Naive thymus-derived CD8-positive, alpha-beta T cell (primary cell): ENCODE measurements around the gene TSHZ2. TPM values are rescaled to one million over a fixed set of nuclear protein-coding genes. Genes with fewer than 3 reads are reported as not detected.

ENCODE experiments used
- ATAC-seq, 2 donors: fragments of 150-1000 bp; cut with Tn5 transposase in 1 of 2; sonication (Bioruptor Pico), chemical (Tn5 transposase) in 1 of 2; 1 replicate in 1 of 2; 2 replicates in 1 of 2; pipeline ENCODE4 v1.10.0; 2021; ENCODE audit warnings: mild to moderate bottlenecking in 2 of 2, moderate library complexity in 2 of 2
- POLR2A ChIA-PET: fragments of 350-600 bp; sonication (Branson Sonifier 250); formaldehyde crosslinking; loops from one replicate; lab custom pipeline; 2021; ENCODE audit warnings: antibody characterized with exemption; lab: Charles Lee
- DNase-seq, 10 donors: peaks; one replicate each; pipeline versions ENCODE4 v3.0.0 to v3.0.0-alpha.2; 2020 to 2022
- H3K27ac Mint-ChIP-seq, 10 donors: one replicate each; pipeline ENCODE4 v1.8.0; 2020 to 2022; ENCODE audit warnings: mild to moderate bottlenecking in 10 of 10, mixed read lengths in 10 of 10, moderate library complexity in 4 of 10, inconsistent platforms in 1 of 10
- H3K27me3 Mint-ChIP-seq, 5 donors: one replicate each; pipeline ENCODE4 v1.8.0; 2021 to 2022; ENCODE audit warnings: mixed read lengths in 5 of 5
- H3K36me3 Mint-ChIP-seq, 3 donors: one replicate each; pipeline ENCODE4 v1.8.0; 2020 to 2022; ENCODE audit warnings: mixed read lengths in 3 of 3, mild to moderate bottlenecking in 2 of 3, inconsistent platforms in 1 of 3
- H3K4me1 Mint-ChIP-seq, 4 donors: one replicate each; pipeline ENCODE4 v1.8.0; 2021 to 2022; ENCODE audit warnings: mixed read lengths in 4 of 4
- H3K4me3 Mint-ChIP-seq, 10 donors: one replicate each; pipeline ENCODE4 v1.8.0; 2020 to 2022; ENCODE audit warnings: mild to moderate bottlenecking in 10 of 10, mixed read lengths in 10 of 10, moderate library complexity in 6 of 10, inconsistent platforms in 1 of 10
- H3K9me3 Mint-ChIP-seq, 9 donors: one replicate each; pipeline ENCODE4 v1.8.0; 2020 to 2022; ENCODE audit warnings: mixed read lengths in 9 of 9, mild to moderate bottlenecking in 3 of 9, inconsistent platforms in 1 of 9, moderate library complexity in 1 of 9
- polyA plus RNA-seq, 3 donors: library from polyadenylated mRNA; unstranded; fragments of 300-500 nt; fragmentation: Illumina TruSeq; gene quantifications; one replicate each; pipeline ENCODE4 v1.2.3, GENCODE V29; 2021
- total RNA-seq, 8 experiments: library from RNA in 2 of 8; stranded (reverse) in 2 of 8; gene quantifications; one replicate each; pipeline ENCODE4 v1.2.3 and lab custom pipeline; 2021 to 2026

The TSHZ2 gene
- total and polyA plus RNA-seq, 5 experiments from 2014 or later, result 0.42 to 10.0 (median 5.1) TPM; not detected in 1

DNA sequence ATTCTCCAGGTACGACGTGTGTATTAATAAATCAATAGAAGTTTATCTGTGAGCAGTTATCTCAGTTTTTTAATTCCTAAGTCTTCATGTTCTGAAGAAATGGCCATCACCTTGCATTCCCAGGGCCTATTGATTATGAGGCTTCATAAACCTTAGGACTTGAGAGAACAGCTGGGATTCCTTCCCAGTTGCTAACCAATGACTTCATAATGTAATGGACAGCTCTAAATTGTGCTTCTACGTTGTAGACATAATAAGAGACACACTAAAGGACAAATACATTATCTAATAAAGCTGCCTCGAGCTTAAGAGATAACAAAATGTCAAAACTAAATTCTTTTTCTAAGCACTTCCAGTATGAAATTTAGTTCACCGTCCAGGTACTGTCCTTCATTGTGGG, 30.6 kb downstream of the TSHZ2 start:
- POLR2A ChIA-PET, result interaction anchor here (2.2 to 2.7 kb wide), 4 partner anchors 9 to 593 kb away, joined by 7 to 21 read pairs (median 16); partner anchors contain the start of gene TSHZ2
- Mint-ChIP-seq H3K27ac (peak overlapping the region in 8 of 10 donors; percentile 30 to 98 (median 60)), H3K4me3 (peak overlapping the region in 2 of 10 donors; percentile 1 to 76), H3K9me3 (peaks cover 0 to 2% (median 0%) of the 10 kb centered on the region in 9 donors), H3K27me3 (peaks cover 0 to 4% (median 2%) of the 10 kb centered on the region in 5 donors), H3K4me1 (peaks cover 20 to 41% (median 30%) of the 10 kb centered on the region in 4 donors), H3K36me3 (peaks cover 0 to 5% (median 5%) of the 10 kb centered on the region in 3 donors)
- ATAC-seq (no peak), DNase-seq (no peak)

DNA sequence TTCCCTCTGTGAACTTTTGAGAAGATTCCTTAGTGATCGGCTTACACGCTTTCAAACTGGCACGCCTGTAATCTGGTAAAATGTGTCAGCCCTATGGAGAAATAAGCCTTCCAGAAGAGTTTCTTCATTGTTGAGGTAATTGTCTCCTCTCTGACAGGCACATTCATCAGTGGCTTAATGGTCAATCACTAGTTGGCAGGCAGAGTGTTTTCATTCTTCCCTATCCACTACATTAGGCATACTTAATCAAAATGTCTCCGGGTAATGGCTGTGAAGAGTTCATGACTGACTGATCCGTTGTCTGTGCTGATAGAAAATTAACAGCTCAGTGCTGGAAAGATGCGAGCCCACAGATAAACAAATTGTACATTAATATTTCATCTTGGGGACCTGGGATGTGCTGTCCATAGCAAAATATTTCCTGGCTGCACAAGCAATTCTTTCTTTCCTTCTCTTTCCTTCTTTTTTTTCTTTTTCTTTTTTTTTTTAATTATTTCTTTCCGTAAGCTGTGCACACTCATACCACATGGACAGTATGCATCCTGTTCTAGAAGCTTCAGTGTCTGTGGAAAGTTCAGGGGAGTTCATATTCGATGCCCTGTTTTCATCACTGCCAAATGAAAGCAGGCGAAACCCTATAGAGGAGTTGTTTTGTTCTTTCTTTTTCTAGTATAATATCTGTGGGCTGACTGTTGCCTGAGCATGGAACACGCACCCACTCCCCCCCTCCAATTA, 31.4 kb downstream of the TSHZ2 start:
- ATAC-seq (no peak), DNase-seq (no peak)
- Mint-ChIP-seq H3K4me1 (peaks cover 17 to 37% (median 30%) of the 10 kb centered on the region in 4 donors), H3K9me3 (peaks cover 0 to 2% (median 0%) of the 10 kb centered on the region in 9 donors), H3K27me3 (peaks cover 0 to 4% (median 2%) of the 10 kb centered on the region in 5 donors), H3K27ac (peak overlapping the region in 9 of 10 donors; percentile 22 to 98 (median 63)), H3K36me3 (peaks cover 0 to 5% (median 5%) of the 10 kb centered on the region in 3 donors), H3K4me3 (no peak overlapping the region)
- POLR2A ChIA-PET, result interaction anchor here (0.6 to 2.7 kb wide), 5 partner anchors 8 to 45 kb away, joined by 3 to 16 read pairs (median 3); no protein-coding TSS in a partner anchor

DNA sequence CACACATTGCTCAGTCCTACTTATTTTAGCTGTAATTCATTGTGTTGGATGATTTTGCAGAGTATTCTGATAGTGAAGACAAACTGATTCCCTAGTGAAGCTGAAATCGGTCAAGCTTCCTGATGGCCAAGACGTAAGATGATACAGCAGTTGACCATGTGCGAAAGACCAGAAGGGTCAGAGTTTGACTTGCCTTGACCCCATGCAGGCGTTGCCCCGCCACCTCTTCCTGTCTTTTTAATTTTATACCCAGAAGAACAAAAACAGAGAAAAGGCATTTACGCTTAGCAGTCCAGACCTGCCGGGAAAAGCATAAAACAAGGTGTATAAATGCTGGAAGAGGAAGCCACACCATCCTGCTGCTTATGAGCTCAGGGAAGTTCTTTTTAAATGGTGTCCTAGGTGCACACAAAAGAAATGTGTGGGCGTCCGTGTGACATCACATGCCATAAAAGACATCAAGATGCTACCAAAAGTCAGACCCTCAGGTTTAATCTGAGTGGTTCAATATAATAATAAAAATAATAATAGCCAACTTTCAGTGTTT, 32.2 kb downstream of the TSHZ2 start:
- H3K9me3 Mint-ChIP-seq, result peaks cover 0 to 2% (median 0%) of the 10 kb centered on the region in 9 donors
- H3K4me3 Mint-ChIP-seq, result no peak overlapping the region
- DNase-seq (no peak), ATAC-seq (no peak)
- H3K27me3 Mint-ChIP-seq, result peaks cover 0 to 4% (median 2%) of the 10 kb centered on the region in 5 donors
- H3K4me1 Mint-ChIP-seq, result peaks cover 17 to 33% (median 30%) of the 10 kb centered on the region in 4 donors
- peak overlapping the region in 6 of 10 donors; percentile 18 to 92 (median 63) for H3K27ac Mint-ChIP-seq
- peaks cover 0 to 5% (median 5%) of the 10 kb centered on the region in 3 donors for H3K36me3 Mint-ChIP-seq
- POLR2A ChIA-PET, result interaction anchor here (0.9 to 1.2 kb wide), 2 partner anchors 13 to 22 kb away, joined by 3 read pairs; no protein-coding TSS in a partner anchor

DNA sequence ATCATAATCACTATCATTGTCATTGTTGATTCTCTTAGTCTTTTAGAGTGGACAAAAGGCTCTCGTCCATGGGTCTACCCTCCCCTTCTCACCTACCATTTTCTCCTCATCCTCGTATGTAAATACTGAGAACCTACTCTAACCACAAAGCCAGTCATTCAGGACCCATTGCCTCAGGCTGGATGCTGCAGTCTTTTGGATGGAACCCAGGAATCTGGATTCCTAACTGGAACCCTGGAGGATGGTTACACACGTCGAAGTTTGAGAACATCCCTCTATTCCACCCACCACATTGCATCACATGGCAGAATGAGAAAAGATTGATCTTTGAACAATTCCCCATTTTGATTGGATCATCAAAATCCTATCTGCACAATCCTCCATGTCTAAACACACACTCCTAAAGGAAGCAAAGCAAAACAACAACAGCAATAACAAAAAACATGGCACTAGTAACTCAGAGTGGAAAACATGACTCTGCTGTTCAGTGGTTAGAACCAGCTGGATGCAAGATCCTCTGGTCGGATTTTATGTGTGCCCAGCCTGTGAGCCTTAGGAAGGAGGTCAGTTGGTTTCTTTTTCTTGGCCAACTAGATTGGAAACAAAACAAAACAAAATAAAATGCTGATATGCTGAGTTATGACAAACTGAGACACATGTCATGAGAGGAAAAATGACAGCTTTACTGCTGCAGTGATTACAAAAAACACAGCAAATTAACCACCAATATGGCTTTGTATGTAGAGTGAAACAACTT, 38.0 kb downstream of the TSHZ2 start:
- DNase-seq (no peak), ATAC-seq (no peak)
- Mint-ChIP-seq H3K27me3 (peaks cover 0 to 10% (median 9%) of the 10 kb centered on the region in 5 donors), H3K4me3 (no peak overlapping the region), H3K4me1 (peaks cover 0 to 3% (median 0%) of the 10 kb centered on the region in 4 donors), H3K27ac (no peak overlapping the region), H3K9me3 (peaks cover 0 to 17% (median 2%) of the 10 kb centered on the region in 9 donors), H3K36me3 (peaks cover 0 to 21% (median 3%) of the 10 kb centered on the region in 3 donors)
- POLR2A ChIA-PET, result interaction anchor here (0.7 to 2.3 kb wide), 2 partner anchors 8 to 139 kb away, joined by 3 to 7 read pairs; no protein-coding TSS in a partner anchor

DNA sequence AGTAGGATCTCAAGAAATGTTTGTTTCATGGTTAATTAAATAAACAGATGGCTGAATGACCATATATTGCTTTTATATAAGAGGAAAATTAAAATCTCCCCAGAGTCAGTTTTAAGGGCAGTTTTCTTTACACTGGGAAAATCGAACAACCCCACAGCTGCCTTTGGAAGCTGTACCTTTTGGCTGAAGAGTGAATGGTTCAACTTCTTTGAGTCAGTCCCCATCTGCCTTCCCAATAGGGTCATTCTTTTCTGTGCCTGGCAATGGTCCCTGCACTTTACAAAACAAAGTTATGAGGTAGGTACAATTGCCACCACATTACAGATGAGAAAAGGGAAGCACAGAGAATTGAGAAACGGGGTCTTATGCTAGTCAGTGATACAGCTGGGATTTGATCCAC, 39.5 kb downstream of the TSHZ2 start:
- no peak for ATAC-seq
- Mint-ChIP-seq H3K36me3 (peaks cover 0 to 26% (median 3%) of the 10 kb centered on the region in 3 donors), H3K27ac (no peak overlapping the region), H3K27me3 (peaks cover 0 to 10% (median 9%) of the 10 kb centered on the region in 5 donors), H3K9me3 (peaks cover 0 to 20% (median 5%) of the 10 kb centered on the region in 9 donors), H3K4me3 (no peak overlapping the region), H3K4me1 (peaks cover 0 to 3% (median 0%) of the 10 kb centered on the region in 4 donors)
- POLR2A ChIA-PET, result interaction anchor here (2.3 kb wide), 1 partner anchor 9 kb away, joined by 7 read pairs; no protein-coding TSS in a partner anchor
- DNase-seq, result no peak

DNA sequence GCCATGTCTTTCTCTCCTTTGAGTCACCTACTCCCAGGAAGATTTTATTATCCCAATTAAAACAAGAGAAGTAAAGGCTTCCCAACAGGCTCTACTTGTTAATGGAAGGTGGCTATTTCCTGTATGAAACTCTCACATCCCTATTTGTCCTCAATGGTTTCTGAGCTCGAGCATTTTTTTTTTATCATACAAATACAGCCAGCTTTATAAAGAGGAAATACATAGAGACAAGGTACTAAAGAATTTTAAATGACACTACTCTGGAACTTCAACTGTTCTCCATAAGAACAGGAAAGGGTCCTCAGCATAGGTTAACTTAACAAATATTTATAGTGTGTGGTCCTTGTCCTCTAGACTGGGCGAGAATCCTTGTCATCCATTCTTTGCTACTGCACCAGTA, 41.0 kb downstream of the TSHZ2 start:
- DNase-seq (no peak), ATAC-seq (no peak)
- Mint-ChIP-seq H3K4me1 (peaks cover 0 to 3% (median 0%) of the 10 kb centered on the region in 4 donors), H3K27me3 (peaks cover 0 to 9% (median 7%) of the 10 kb centered on the region in 5 donors), H3K9me3 (peaks cover 0 to 20% (median 5%) of the 10 kb centered on the region in 9 donors), H3K36me3 (peaks cover 0 to 21% (median 0%) of the 10 kb centered on the region in 3 donors), H3K4me3 (no peak overlapping the region), H3K27ac (no peak overlapping the region)
- POLR2A ChIA-PET, result interaction anchor here (0.6 kb wide), 1 partner anchor 164 kb away, joined by 3 read pairs; no protein-coding TSS in a partner anchor

DNA sequence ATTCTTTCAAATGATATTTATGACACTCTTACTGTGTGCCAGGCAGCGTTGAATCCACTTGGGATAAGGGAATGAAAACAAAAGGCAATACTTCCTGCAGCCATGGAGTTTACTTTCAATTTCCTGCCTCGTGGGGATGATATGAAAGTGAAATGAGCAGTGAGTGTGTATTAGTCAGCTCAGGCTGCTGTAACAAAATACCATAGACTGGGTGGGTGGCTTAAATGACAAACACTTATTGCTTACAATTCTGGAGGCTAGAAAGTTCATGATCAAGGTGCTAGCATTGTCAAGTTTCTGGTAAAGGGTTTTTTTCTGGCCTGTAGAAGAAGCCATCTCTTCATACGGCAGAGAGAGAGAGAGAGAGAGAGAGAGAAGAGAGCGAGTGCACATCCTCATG, 41.7 kb downstream of the TSHZ2 start:
- POLR2A ChIA-PET, result interaction anchor here (0.6 kb wide), 1 partner anchor 163 kb away, joined by 3 read pairs; no protein-coding TSS in a partner anchor
- Mint-ChIP-seq H3K4me3 (no peak overlapping the region), H3K9me3 (peaks cover 0 to 20% (median 5%) of the 10 kb centered on the region in 9 donors), H3K27me3 (peaks cover 0 to 9% (median 7%) of the 10 kb centered on the region in 5 donors), H3K27ac (peak overlapping the region in 1 of 10 donors; percentile 2), H3K4me1 (peaks cover 0 to 3% (median 0%) of the 10 kb centered on the region in 4 donors), H3K36me3 (peaks cover 0 to 21% (median 0%) of the 10 kb centered on the region in 3 donors)
- DNase-seq, result no peak
- ATAC-seq, result no peak

DNA sequence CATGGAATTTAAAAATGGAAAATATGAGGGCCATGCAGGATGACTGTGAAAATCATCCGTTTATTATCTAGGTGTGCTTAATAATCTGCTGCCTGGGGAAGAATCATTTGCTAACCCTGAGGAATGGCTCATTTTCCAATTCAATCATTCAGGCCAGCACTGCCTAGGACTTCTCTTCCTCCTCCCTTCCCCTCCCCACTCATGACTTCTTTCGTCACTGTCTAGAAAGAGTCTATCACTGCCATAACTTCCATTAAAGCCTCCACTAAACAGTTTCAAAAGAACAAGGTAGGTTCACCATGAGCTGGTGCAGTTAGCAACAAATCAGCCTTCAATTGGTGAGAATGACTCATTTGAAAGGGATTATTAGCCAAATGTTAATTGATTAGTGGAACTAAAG, 43.9 kb downstream of the TSHZ2 start:
- Mint-ChIP-seq H3K27me3 (peaks cover 0 to 9% (median 2%) of the 10 kb centered on the region in 5 donors), H3K27ac (no peak overlapping the region), H3K36me3 (peaks cover 0 to 21% (median 3%) of the 10 kb centered on the region in 3 donors), H3K4me3 (no peak overlapping the region), H3K9me3 (peaks cover 0 to 20% (median 5%) of the 10 kb centered on the region in 9 donors), H3K4me1 (peaks cover 0 to 3% (median 0%) of the 10 kb centered on the region in 4 donors)
- no peak for ATAC-seq
- no peak for DNase-seq
- POLR2A ChIA-PET, result no interaction called here

DNA sequence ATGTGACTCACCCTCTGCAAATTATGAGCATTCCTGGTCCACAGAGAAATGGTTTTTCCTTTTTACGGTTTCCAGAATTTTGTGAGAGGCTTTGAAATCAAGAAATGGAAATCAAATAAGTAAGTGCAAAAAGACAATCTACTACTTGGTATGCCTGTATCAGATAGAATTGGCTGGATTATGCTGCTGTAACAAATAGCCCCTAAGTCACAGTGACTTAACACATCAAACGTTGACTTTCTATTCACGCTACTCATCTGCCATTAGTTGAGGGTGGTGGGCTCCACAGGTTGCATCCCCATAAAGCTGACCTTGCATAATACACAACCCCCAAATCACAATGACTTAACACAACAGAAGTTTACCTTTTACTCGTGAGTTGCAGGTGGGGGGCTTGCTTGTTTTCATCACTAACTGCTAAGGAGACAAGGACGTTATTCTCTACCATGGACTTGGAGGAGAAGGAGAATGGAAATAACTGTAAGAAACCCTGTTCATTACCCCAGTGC, 44.4 kb downstream of the TSHZ2 start:
- no peak overlapping the region for H3K27ac Mint-ChIP-seq
- peaks cover 0 to 9% (median 2%) of the 10 kb centered on the region in 5 donors for H3K27me3 Mint-ChIP-seq
- POLR2A ChIA-PET, result no interaction called here
- peaks cover 0 to 21% (median 3%) of the 10 kb centered on the region in 3 donors for H3K36me3 Mint-ChIP-seq
- H3K9me3 Mint-ChIP-seq, result peaks cover 0 to 20% (median 5%) of the 10 kb centered on the region in 9 donors
- no peak overlapping the region for H3K4me3 Mint-ChIP-seq
- peaks cover under 1 to 3% (median 2%) of the 10 kb centered on the region in 4 donors for H3K4me1 Mint-ChIP-seq
- ATAC-seq, result no peak
- DNase-seq, result no peak

DNA sequence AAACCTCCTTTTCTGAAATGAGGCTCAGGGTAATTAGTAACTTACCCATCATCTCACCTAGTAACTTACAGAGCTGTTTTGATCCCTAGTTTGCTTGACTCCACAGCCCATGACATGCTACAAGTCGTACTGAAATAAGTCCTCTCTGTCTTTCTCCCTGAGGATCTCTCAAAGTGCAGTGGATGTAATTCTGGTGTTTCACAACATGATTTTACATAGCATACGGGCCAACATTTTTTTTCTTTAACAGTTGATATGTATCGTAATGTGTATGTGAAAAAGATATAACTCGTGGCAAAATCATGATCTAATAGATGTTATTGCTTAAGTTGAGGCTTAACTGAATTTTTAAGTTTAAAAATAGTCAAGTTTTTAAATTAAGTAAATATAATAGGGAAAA, 45.0 kb downstream of the TSHZ2 start:
- POLR2A ChIA-PET, result no interaction called here
- H3K4me1 Mint-ChIP-seq, result peaks cover 3 to 10% (median 6%) of the 10 kb centered on the region in 4 donors
- peaks cover 0 to 21% (median 3%) of the 10 kb centered on the region in 3 donors for H3K36me3 Mint-ChIP-seq
- ATAC-seq, result no peak
- H3K27me3 Mint-ChIP-seq, result peaks cover 0 to 9% (median 2%) of the 10 kb centered on the region in 5 donors
- DNase-seq, result no peak
- H3K4me3 Mint-ChIP-seq, result no peak overlapping the region
- no peak overlapping the region for H3K27ac Mint-ChIP-seq
- H3K9me3 Mint-ChIP-seq, result peaks cover 0 to 20% (median 5%) of the 10 kb centered on the region in 9 donors

DNA sequence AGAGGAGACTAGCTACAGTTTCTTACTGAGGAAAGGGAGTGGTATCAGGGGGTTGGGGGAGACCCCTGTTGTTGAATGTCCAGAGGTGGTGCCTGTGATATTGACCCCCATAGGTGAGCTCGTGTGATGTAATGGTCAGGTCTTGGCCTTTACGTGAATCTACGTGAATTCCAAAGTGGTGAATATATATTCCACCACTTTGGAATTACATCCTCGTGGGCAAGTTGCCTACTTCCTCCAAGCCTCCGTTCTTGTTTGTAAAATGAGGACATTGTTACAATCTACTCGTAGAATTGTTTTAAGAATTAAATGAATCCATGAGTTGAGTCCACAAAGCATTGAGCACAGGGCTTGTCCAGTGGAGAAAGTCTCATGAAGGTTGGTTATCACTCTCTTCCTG, 47.3 kb downstream of the TSHZ2 start:
- POLR2A ChIA-PET, result interaction anchor here (0.7 kb wide), 1 partner anchor 18 kb away, joined by 3 read pairs; no protein-coding TSS in a partner anchor
- H3K27me3 Mint-ChIP-seq, result peaks cover 0 to 7% (median 0%) of the 10 kb centered on the region in 5 donors
- ATAC-seq, result no peak
- no peak overlapping the region for H3K4me3 Mint-ChIP-seq
- H3K27ac Mint-ChIP-seq, result peak overlapping the region in 2 of 10 donors; percentile 49 to 57
- peaks cover 0 to 12% (median 3%) of the 10 kb centered on the region in 3 donors for H3K36me3 Mint-ChIP-seq
- peaks cover 0 to 15% (median 5%) of the 10 kb centered on the region in 9 donors for H3K9me3 Mint-ChIP-seq
- DNase-seq, result no peak
- peaks cover 3 to 17% (median 14%) of the 10 kb centered on the region in 4 donors for H3K4me1 Mint-ChIP-seq
